BLaER1 (cell line): Measurements from ENCODE around the gene SYNE1.

Source experiments
- H3K27ac ChIP-seq: shearing (Covaris generic); formaldehyde crosslinking; 2 replicates; pipeline ENCODE4 v1.8.1; 2022
- H3K27me3 ChIP-seq: shearing (Covaris generic); formaldehyde crosslinking; 2 replicates; pipeline ENCODE4 v1.8.1; 2022
- H3K36me3 ChIP-seq: shearing (Covaris generic); formaldehyde crosslinking; 2 replicates; pipeline ENCODE4 v1.8.1; 2022
- H3K4me1 ChIP-seq: shearing (Covaris generic); formaldehyde crosslinking; 2 replicates; pipeline ENCODE4 v1.8.1; 2022
- H3K4me2 ChIP-seq: shearing (Covaris generic); formaldehyde crosslinking; 2 replicates; pipeline ENCODE4 v1.8.1; 2022
- H3K4me3 ChIP-seq: shearing (Covaris generic); formaldehyde crosslinking; 2 replicates; pipeline ENCODE4 v1.8.1; 2022
- H3K9ac ChIP-seq: shearing (Covaris generic); formaldehyde crosslinking; 2 replicates; pipeline ENCODE4 v1.8.1; 2022
- H3K9me3 ChIP-seq: shearing (Covaris generic); formaldehyde crosslinking; 2 replicates; pipeline ENCODE4 v1.8.1; 2022
- H4K20me1 ChIP-seq: shearing (Covaris generic); formaldehyde crosslinking; 2 replicates; pipeline ENCODE4 v1.8.1; 2022
- Cebpa-rat ChIP-seq: shearing (Covaris generic); IDR thresholded peaks from 2 replicates; pipeline ENCODE4 v1.8.1; 2022

Gene SYNE1

DNA sequence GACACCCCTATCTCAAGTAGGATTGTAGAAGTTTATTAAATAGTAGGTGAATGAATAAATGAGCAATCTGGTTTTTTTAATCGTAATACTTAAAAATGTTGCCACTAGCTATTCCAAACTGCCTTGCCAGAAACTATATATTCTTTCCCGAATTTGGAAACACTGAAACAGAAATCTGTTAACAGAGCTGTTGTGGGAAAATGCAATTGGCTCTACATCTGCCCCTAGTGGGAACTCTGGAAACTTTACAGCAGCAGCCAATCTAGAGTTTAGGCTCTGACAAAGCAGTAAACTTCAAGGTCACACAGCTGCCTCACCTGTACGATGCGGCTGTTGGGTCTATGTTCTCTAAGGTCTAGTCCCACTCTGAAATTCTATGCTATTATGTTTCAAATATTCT, 41.7 kb downstream of the SYNE1 start:
- Histone ChIP-seq H3K4me2 (no peak overlapping the region), H4K20me1 (no peaks in the 10 kb centered on the region)

DNA sequence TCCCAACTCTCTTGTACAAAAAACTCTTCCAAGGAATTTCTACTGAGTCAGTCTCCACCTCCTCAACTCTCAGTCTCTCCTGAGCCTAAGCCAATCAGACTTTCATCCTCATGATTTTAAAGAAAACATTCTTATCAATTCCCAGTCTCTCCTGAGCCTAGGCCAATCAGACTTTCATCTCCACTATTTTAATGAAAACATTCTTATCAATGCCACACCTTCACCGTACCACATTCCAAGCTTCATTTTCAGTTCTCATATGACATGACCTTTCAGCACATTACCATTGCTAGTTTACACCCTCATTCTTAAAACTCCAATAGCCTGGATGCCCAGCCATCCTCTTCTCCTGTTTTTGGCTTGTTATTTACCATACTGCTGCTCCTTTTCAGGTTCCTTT, 42.5 kb downstream of the SYNE1 start:
- Histone ChIP-seq H4K20me1 (no peaks in the 10 kb centered on the region), H3K9me3 (no peaks in the 10 kb centered on the region), H3K4me3 (no peak overlapping the region), H3K9ac (no peak overlapping the region), H3K4me1 (no peaks in the 10 kb centered on the region), H3K27me3 (no peaks in the 10 kb centered on the region), H3K27ac (no peak overlapping the region), H3K36me3 (no peaks in the 10 kb centered on the region), H3K4me2 (no peak overlapping the region)
- no peak for TF ChIP-seq Cebpa-rat

More for the DNA sequence above, 41.7 kb downstream of the SYNE1 start:
- Histone ChIP-seq H3K9me3 (no peaks in the 10 kb centered on the region), H3K36me3 (no peaks in the 10 kb centered on the region), H3K27ac (no peak overlapping the region), H3K27me3 (no peaks in the 10 kb centered on the region), H3K4me1 (no peaks in the 10 kb centered on the region), H3K4me3 (no peak overlapping the region), H3K9ac (no peak overlapping the region)
- TF ChIP-seq Cebpa-rat, result no peak

DNA sequence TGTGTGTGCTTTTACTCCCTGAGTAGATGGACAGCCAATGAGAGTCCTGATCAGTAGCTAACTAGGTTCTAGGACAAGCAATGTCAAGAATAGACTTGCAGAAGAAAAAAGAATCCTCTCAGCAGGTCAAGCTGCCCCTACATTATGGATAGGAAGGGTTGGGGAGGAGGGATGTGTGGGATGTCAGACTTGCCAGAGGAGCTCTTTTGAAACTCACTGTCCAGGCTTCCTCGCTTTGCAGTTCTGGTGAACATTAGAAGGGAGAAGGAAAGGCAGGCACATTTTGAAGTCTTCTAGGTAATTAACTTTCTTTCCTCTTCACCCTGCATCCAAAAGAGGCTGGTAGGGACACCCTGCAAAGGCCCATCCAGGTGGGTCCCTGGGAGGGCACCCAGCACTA, 48.7 kb downstream of the SYNE1 start:
- TF ChIP-seq Cebpa-rat, result no peak
- no peak overlapping the region for H3K27ac ChIP-seq
- H3K9me3 ChIP-seq, result no peaks in the 10 kb centered on the region
- no peak overlapping the region for H3K9ac ChIP-seq
- no peaks in the 10 kb centered on the region for H4K20me1 ChIP-seq
- no peak overlapping the region for H3K4me3 ChIP-seq
- no peaks in the 10 kb centered on the region for H3K27me3 ChIP-seq
- H3K4me2 ChIP-seq, result no peak overlapping the region
- no peaks in the 10 kb centered on the region for H3K36me3 ChIP-seq
- H3K4me1 ChIP-seq, result no peaks in the 10 kb centered on the region

DNA sequence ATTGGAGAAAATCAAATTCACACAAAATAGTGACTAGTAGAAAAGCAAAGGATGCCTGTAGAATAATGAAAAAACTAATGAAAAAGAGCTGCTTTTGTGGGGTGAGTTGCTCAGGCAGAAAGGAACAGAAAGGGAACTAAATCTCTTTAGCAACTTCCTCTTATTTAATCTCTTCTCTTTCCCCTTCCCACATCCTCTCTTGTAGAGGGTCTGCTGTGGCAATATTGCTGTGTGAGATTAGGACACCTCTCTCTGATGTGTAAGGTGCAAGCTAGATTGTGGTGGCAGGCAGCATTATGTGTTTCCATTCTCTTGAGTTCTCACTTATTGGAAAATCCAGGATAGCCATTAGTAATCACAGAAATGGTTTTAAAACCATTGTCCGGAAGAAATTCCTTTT, 49.7 kb downstream of the SYNE1 start:
- TF ChIP-seq Cebpa-rat, result no peak
- H3K27ac ChIP-seq, result no peak overlapping the region
- H3K9me3 ChIP-seq, result no peaks in the 10 kb centered on the region
- H3K9ac ChIP-seq, result no peak overlapping the region
- no peaks in the 10 kb centered on the region for H3K4me1 ChIP-seq
- no peaks in the 10 kb centered on the region for H4K20me1 ChIP-seq
- no peak overlapping the region for H3K4me2 ChIP-seq
- no peaks in the 10 kb centered on the region for H3K36me3 ChIP-seq
- H3K4me3 ChIP-seq, result no peak overlapping the region
- no peaks in the 10 kb centered on the region for H3K27me3 ChIP-seq

DNA sequence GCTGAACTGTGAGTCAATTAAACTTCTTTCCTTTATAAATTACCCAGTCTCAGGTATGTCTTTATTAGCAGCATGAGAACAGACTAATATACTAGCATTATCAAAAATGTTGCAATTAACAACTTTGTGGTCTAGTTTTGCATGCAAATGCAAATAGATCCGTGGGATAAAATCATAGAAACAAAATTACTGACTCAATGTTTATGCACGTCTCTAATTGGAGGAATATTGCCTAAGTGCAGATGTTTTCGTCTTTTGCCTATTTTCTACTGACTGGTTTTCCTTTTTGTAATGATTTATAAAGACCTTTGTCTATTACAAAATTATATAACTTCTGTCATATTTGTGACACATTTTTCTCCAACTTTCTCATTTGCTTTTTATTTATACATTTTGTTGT, 51.9 kb downstream of the SYNE1 start:
- no peaks in the 10 kb centered on the region for H3K9me3 ChIP-seq
- no peak for TF ChIP-seq Cebpa-rat
- H4K20me1 ChIP-seq, result no peaks in the 10 kb centered on the region
- H3K27me3 ChIP-seq, result no peaks in the 10 kb centered on the region
- no peaks in the 10 kb centered on the region for H3K4me1 ChIP-seq
- no peak overlapping the region for H3K9ac ChIP-seq
- H3K27ac ChIP-seq, result no peak overlapping the region
- no peak overlapping the region for H3K4me2 ChIP-seq
- H3K4me3 ChIP-seq, result no peak overlapping the region
- no peaks in the 10 kb centered on the region for H3K36me3 ChIP-seq

DNA sequence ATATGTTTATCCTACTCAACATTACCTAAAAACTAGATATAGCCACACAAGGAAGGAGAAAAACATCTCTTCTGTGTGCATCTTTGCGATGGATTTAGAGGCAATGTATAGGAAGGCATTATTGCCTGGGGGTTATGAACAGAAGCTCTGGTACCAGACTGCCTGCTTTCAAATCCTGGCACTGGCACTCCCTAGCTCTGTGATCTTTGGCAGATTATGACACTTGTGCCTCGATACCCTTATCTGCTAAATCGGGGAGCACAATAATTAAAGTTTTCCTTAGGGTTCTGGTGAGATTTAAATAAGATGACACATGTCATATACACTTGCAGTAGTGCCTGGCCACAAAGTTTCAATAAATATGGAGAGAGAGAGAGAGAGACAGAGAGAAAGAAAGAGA, 53.3 kb downstream of the SYNE1 start:
- Histone ChIP-seq H3K4me2 (no peak overlapping the region), H3K9me3 (no peaks in the 10 kb centered on the region), H3K27me3 (no peaks in the 10 kb centered on the region), H3K9ac (no peak overlapping the region), H3K4me3 (no peak overlapping the region), H3K4me1 (no peaks in the 10 kb centered on the region), H3K27ac (no peak overlapping the region), H4K20me1 (no peaks in the 10 kb centered on the region), H3K36me3 (no peaks in the 10 kb centered on the region)
- no peak for TF ChIP-seq Cebpa-rat

DNA sequence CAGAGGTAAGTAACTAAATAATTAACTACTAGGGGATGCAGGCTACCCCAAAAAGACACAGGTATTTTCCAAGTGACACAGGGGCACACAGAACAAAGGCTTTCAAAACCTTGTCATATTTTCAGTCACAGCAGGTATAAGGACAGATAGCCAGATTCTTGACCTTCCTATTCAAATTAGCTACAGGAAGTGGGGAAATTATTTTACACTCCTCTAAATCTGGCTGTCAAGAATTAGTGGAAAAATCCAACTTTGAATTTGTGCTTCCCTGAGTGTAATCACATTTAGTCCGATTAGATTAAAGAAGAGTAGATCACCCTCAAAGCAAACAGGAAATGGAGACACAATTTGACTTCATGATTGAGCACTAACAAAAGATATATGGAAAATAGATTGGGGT, 60.6 kb downstream of the SYNE1 start:
- Histone ChIP-seq H3K9ac (no peak overlapping the region), H3K4me2 (no peak overlapping the region), H3K27ac (no peak overlapping the region), H3K27me3 (no peaks in the 10 kb centered on the region), H3K9me3 (no peaks in the 10 kb centered on the region), H3K4me1 (no peaks in the 10 kb centered on the region), H3K36me3 (no peaks in the 10 kb centered on the region), H4K20me1 (no peaks in the 10 kb centered on the region), H3K4me3 (no peak overlapping the region)
- no peak for TF ChIP-seq Cebpa-rat

DNA sequence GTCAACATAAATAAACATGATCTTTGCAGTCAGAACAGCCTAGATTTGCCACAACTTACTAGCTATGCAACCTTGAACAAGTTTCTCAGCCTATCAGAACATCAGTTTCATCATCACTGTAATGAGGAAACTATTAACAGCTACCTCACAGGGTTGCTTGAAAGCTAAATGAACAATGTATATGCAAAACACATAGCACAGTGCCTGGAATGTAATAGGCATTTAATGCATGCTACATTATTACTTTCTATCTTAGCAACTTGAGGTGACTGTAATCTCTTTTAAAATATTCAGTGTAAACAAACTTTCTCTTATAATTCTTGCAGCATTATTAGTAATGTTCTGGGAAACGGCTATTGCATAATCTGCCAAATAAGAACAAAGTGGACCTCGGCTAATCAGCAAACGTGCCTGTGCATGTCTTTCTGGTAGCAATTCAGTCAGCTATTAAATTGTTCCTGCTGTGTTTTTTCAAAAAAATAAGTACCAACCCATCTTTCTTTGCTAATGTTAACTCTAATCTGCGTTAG, 61.5 kb downstream of the SYNE1 start:
- H3K4me3 ChIP-seq, result no peak overlapping the region
- H3K4me2 ChIP-seq, result no peak overlapping the region
- H3K27me3 ChIP-seq, result no peaks in the 10 kb centered on the region
- H3K9ac ChIP-seq, result no peak overlapping the region
- H4K20me1 ChIP-seq, result no peaks in the 10 kb centered on the region
- no peak overlapping the region for H3K27ac ChIP-seq
- H3K36me3 ChIP-seq, result no peaks in the 10 kb centered on the region
- no peak for TF ChIP-seq Cebpa-rat
- H3K9me3 ChIP-seq, result no peaks in the 10 kb centered on the region
- no peaks in the 10 kb centered on the region for H3K4me1 ChIP-seq

DNA sequence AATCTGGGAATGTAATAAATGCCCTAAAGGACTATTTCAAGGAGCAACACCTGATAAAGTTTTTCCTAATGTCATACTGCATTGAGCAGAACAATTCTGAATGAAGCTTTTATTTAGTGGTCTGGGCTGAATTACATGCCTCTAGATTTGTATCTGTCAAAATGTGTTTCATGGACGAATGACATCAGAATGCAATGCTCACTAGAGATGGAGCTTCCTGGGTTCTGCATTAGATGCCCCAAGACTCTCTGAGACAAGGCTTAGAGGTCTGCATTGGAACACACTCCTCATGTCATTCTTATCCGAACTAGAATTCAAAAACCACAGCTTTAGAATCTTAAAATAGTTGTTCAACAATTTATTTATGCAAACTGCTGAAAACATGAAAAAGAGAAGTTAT, 62.0 kb downstream of the SYNE1 start:
- Histone ChIP-seq H3K27me3 (no peaks in the 10 kb centered on the region), H3K36me3 (no peaks in the 10 kb centered on the region), H3K9ac (no peak overlapping the region), H3K4me1 (no peaks in the 10 kb centered on the region), H3K4me2 (no peak overlapping the region), H3K4me3 (no peak overlapping the region), H3K9me3 (no peaks in the 10 kb centered on the region), H3K27ac (no peak overlapping the region), H4K20me1 (no peaks in the 10 kb centered on the region)
- no peak for TF ChIP-seq Cebpa-rat

DNA sequence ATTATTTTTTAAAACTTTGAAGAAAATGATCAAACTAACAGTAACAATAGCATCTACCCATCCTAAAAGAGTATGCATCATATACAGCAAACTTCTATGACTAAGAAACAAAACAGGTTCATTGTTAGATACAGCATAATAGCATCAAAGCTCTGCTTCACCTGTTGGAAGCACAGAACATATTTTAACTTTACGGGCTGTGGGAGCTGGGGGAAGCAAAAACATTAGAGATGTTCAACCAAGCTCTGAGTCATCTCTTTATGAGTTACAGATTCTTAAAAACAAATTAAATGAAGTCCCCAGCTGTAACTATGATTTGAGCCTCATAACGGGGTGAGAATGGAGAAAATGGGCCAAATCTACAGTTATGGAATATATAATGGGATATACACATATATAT, 63.4 kb downstream of the SYNE1 start:
- H3K4me3 ChIP-seq, result no peak overlapping the region
- no peaks in the 10 kb centered on the region for H4K20me1 ChIP-seq
- H3K4me2 ChIP-seq, result no peak overlapping the region
- H3K27me3 ChIP-seq, result no peaks in the 10 kb centered on the region
- H3K9ac ChIP-seq, result no peak overlapping the region
- no peaks in the 10 kb centered on the region for H3K4me1 ChIP-seq
- no peak overlapping the region for H3K27ac ChIP-seq
- H3K9me3 ChIP-seq, result no peaks in the 10 kb centered on the region
- no peak for TF ChIP-seq Cebpa-rat
- no peaks in the 10 kb centered on the region for H3K36me3 ChIP-seq
